H4 (cell line): ENCODE results near the gene KRTAP10-11. TPM values are rescaled to one million over a fixed set of nuclear protein-coding genes. Genes with fewer than 3 reads are reported as not detected.
"Not testable (repeated sequence)": the region's sequence is repeated elsewhere in the genome, so short reads cannot be mapped to it uniquely, and the experiment has no call there.

Source experiments
- DNase-seq: peaks from one replicate; pipeline ENCODE4 v3.0.0-alpha.2; 2015; ENCODE audit warnings: low spot score
- total RNA-seq: library from RNA; depleted of rRNA; stranded (reverse); fragments of >200 nt; shearing (Covaris generic); gene quantifications from 2 replicates; pipeline ENCODE4 v1.2.3, GENCODE V29; 2014

Gene KRTAP10-11
- total RNA-seq, 1 experiment from 2014 or later: not detected

DNA sequence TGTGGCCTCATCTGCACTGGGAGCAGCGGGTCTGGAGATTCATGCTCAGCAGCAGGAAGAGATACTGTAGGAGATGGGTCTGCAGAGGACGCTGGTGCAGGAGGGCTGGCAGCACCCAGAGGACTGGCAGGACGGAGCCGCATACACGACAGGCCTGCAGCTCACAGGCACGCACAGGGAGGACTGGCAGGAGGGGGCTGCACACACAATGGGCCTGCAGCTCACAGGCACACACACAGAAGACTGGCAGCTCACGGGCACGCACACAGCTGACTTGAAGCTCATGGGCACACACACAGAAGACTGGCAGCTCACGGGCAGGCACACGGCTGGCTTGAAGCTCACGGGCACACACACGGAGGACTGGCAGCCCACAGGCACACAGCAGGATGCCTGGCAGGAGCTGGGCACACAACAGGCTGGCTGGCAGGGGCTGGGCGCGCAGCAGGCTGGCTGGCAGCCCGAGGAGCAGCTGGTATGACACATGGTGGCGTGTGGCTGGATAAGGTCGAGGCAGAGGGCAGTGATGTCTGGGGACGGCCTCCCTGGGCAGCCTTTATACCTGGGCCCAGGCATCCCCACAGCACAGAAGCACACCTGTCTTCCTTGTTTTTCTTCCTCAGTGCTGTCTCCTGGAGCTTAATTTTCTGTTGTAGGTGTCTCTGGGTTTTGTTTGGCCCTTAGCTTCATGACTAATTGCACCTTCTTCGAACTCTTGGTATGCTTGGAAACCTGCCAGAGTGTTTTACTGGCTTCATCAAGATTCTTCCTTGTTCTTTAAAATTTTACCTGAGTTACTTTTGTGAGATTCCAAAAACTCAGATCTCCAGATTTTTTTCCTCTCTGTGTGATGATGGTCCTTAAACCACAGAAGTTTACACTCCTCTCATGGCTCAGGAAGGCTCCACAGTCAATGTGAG lies 20.4 kb downstream of the KRTAP10-11 start, which contains the start of gene KRTAP12-2:
Gene KRTAP12-2 (minus strand): TSS at position 527 of the 920 bp plus-strand sequence. CDS start 41 bp downstream, at position 486.
- no peak for DNase-seq

DNA sequence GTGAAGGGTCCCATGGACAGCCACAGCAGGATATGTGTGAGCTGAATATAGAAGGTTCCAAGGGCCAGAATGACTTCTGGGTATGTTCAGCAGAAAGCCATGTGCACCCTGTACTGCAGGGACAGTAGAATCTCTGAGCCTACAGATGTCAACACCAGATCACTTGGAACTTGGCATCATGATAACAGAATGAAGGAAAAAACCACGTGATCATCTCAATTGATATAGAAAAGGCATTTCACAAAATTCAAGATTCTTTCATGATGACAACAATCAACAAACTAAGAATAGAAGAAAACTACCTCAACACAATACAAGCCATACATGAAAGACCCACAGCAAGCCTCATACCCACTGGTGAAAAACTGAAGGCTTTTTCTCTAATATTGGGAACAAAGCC lies 21.4 kb downstream of the KRTAP10-11 start:
- no peak for DNase-seq

- DNase-seq: no peak
Measured at GRCh38 chr21:44670642-44671432, 24.6 kb downstream of the KRTAP10-11 start.

DNA sequence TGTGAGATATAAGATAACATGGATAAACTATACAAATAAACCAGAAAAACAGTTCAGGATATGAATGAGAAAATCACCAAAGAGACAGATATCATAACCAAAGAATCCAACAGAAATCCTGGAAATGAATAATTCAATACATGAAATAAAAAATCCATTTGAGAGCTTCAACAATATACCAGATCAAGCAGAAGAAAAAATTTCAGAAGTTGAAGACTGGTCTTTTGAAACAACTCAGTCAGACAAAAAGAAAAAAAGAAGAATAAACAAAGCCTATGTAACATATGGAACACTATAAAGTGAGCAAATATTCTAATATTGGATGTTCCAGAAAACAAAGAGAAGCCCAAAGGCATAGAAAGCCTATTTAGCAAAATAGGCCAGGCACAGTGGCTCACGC lies 25.7 kb downstream of the KRTAP10-11 start:
- DNase-seq: no peak

- no peak for DNase-seq
Measured at GRCh38 chr21:44677881-44678280, 31.7 kb downstream of the KRTAP10-11 start.

GRCh38 chr21:44681152-44681551 lies 34.9 kb downstream of the KRTAP10-11 start:
- DNase-seq: no peak

DNA sequence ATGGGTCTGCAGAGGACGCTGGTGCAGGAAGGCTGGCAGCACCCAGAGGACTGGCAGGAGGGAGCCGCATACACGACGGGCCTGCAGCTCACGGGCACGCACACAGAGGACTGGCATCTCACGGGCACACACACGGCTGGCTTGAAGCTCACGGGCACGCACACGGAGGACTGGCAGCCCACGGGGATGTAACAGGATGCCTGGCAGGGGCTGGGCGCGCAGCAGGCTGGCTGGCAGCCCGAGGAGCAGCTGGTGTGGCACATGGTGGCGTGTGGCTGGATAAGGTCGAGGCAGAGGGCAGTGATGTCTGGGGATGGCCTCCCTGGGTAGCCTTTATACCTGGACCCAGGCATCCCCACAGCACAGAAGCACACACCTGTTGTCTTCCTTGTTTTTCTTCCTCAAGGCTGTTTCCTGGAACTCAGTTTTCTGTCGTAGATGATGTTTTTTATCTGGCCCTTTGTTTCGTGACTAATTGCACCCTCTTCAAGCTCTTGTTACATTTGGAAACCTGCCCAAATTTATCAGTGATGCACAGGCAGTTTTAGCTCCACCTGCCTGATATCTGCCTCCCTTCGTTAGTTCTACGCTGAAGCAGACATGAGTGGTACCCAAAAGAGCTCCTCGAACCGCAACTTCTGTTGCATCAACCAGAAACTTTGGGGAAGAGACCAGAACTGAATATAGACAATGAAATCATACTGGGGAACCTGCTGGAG lies 35.8 kb downstream of the KRTAP10-11 start, which contains the start of gene KRTAP12-1:
Gene KRTAP12-1 (minus strand): TSS at position 303 of the 719 bp plus-strand sequence. CDS start 40 bp downstream, at position 263.
- no peak for DNase-seq

- no peak for DNase-seq
Measured at GRCh38 chr21:44682580-44683151, 36.5 kb downstream of the KRTAP10-11 start.

GRCh38 chr21:44684077-44684476 lies 37.9 kb downstream of the KRTAP10-11 start:
- DNase-seq: no peak

DNA sequence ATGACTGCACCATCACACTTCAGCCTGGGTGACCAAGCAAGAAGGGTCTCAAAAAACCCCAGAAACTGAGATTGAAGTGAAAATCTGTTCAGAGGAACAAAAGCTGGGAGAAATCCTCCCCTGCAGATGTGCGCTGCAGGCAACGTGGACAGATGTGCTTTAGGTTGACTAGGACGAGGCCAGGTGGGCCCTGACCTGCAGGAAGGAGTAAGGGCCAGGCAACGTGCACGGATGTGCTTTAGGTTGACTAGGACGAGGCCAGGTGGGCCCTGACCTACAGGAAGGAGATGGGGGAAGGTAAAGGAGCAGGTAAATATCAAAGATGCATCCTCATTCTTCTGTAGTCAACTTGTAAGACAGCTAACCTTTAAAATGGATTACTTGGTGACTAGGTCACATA lies 38.3 kb downstream of the KRTAP10-11 start:
- no peak for DNase-seq

- not testable (repeated sequence) for DNase-seq
Measured at GRCh38 chr21:44685050-44685449, 38.8 kb downstream of the KRTAP10-11 start.

- DNase-seq: no peak
Measured at GRCh38 chr21:44686000-44686781, 40.0 kb downstream of the KRTAP10-11 start.

GRCh38 chr21:44686843-44687561 lies 40.8 kb downstream of the KRTAP10-11 start:
- DNase-seq: no peak

GRCh38 chr21:44687671-44688070 lies 41.5 kb downstream of the KRTAP10-11 start:
- no peak for DNase-seq

- DNase-seq: not testable (repeated sequence)
Measured at GRCh38 chr21:44689740-44690139, 43.5 kb downstream of the KRTAP10-11 start.

DNA sequence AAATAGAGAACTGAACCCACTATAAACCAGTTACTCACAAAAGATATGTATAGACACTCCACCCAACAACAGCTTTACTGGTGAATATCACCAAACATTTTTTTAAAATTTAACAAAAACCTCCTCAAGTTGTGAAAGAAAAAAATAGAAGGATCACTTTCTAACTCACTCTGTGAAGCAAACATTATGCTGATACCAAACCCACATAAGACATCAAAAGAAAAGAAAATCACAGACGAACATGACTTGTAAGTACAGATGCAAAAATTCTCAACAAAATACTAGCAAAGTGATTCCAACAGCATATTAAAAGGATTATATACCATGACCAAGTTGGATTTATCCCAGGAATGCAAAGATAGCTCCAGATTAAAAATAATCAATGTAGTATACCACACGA lies 45.5 kb downstream of the KRTAP10-11 start:
- DNase-seq: no peak

DNA sequence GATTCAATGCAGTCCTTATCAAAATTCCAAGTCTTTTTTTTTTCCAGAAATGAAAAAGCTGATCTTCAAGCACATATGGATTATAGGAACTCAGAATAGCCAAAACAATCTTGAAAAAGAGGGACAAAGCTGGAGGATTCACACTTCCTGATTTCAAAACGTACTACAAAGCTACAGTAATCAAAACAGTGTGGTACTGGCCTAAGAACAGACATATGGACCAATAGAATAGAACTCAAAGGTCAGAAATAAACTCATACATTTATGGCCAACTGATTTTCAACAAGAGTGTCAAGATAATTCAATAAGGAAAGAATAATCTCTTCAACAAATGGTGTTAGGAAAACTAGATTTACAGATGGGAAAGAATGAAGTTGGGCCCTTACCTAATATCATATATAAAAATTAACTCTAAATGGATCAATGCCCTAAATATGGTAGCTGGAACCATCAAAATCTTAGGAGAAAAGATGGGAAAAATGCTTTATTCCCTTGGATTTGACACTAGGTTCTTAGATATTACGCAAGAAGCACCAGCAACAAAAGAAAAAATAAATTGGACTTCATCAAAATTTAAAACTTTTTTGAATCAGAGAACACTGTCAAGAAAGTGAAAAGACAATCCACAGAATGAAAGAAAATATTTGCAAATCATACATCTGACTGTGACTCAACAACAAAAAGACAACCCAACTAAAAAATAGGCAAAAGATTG lies 46.7 kb downstream of the KRTAP10-11 start:
- DNase-seq: no peak

GRCh38 chr21:44694776-44695175 lies 48.6 kb downstream of the KRTAP10-11 start:
- no peak for DNase-seq

DNA sequence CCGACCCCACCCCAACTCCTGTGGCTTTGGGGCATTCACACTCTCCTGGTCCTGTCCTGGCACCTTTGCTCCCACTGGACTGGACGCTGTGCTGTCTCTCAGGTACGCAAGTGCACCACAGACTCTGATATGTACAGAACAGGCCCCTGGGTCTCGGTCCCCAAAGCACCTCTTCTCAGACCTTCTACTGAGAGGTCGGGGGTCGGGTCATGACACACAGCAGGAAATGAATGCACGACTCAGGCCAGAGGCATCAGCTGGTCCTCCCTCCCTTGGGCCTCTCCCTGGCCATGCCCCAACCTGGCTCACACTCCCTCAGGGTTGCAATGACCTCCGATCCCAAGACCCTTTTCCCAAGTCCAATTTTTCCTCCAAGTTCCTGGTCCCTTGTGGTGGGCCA lies 49.0 kb downstream of the KRTAP10-11 start:
- no peak for DNase-seq
